ENCODE results near the gene SLC16A1.
A peak's percentile ranks its signal among the peaks of the same experiment; 100 is the strongest.
"Not testable (repeated sequence)": the region's sequence is repeated elsewhere in the genome, so short reads cannot be mapped to it uniquely, and the experiment has no call there.

Gene SLC16A1, protein sequence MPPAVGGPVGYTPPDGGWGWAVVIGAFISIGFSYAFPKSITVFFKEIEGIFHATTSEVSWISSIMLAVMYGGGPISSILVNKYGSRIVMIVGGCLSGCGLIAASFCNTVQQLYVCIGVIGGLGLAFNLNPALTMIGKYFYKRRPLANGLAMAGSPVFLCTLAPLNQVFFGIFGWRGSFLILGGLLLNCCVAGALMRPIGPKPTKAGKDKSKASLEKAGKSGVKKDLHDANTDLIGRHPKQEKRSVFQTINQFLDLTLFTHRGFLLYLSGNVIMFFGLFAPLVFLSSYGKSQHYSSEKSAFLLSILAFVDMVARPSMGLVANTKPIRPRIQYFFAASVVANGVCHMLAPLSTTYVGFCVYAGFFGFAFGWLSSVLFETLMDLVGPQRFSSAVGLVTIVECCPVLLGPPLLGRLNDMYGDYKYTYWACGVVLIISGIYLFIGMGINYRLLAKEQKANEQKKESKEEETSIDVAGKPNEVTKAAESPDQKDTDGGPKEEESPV

DNA sequence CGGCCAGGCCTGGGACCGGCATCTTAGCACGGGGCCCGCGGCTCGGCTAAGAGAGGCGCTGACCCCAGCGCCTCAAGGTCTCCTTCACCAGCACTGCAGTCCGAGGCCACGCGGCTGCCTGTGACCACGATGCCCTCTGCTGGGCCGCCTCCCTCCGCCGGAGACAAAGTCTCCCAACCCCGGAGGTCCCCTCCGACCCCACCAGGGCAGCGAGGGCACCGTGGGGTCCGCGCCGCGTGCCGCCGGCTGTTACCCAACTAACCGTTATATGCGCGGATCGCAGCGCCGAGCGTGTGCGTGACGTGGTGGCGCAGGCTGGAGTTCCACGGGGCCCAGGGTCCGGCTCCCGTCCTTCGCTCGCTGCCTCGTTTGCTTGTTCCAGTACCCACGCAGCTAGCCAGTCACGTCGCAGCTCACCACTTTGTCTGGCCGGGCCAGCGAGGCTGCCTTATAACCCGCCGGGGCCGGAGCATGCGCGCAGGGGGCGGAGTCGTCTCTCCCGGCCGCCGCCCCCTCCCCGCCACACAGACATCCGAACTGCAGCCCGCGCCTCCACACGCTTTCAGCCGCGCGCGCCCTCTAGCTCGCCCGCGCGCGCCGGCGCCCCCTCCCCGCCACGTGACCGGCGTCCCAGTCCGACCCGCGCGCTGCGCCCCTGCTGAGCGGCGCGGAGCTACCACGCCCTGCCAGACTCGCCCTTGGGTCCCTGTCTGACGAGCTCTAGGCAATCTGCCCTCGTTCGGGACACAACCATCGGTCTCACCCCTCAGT lies at the start of gene SLC16A1:
Gene SLC16A1 (minus strand): TSS at position 424 of the 771 bp plus-strand sequence. CDS start 26,888 bp downstream, outside the sequence.
- DNase-seq, result peak; percentile 37

GRCh38 chr1:113003751-113004690 lies 48.0 kb upstream of the SLC16A1 start:
- DNase-seq, result no peak

- no peak for DNase-seq
These were observed 46.3 kb upstream of the SLC16A1 start for GRCh38 chr1:113002297-113002696.

DNA sequence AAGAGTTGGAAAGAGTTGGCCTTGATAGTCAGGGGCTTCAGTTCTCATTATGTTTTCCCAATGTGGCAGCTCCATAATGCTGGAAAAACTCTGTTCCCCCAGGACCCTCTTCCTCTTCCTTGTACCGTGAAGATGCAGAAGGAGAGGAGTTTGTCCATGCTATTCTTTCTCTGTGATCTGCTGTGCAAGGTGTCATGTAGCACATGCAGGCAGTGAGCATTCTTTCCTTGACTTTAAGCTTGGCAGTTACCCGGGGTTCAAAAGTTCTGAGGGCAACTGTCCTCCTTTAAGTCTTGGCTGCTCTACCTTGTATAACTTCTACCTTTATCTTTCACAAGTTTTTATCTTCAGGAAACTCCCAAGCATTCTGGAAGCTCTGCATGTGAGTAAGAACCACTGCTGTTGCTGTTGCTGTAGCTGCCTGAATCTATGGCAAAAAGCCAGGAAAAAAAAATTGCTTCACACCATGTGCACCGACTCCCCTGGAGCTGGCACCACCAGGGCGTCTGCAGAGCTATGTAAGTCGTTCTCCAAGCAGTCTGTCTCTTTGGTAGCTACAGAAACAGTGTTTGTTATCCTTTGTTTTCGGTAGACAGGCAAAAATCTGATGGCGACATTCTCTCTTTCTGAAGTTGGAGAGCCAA lies 42.7 kb upstream of the SLC16A1 start:
- DNase-seq, result no peak

GRCh38 chr1:112997781-112998180 lies 41.8 kb upstream of the SLC16A1 start:
- no peak for DNase-seq

- no peak for DNase-seq
These were observed 39.9 kb upstream of the SLC16A1 start for GRCh38 chr1:112995890-112996289.

DNA sequence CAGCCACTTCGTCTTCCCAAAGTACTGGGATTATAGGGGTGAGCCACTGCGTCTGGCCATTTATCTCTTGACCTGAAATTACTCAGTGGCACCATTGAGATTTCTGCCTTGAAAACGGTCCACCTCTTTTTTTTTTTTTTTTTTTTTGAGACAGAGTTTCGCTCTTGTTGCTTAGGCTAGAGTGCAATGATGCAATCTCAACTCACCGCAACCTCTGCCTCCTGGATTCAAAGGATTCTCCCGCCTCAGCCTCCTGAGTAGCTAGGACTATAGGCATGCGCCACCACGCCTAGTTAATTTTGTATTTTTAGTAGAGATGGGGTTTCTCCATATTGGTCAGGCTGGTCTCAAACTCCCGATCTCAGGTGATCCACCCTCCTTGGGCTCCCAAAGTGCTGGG lies 39.0 kb upstream of the SLC16A1 start:
- DNase-seq, result not testable (repeated sequence)

DNA sequence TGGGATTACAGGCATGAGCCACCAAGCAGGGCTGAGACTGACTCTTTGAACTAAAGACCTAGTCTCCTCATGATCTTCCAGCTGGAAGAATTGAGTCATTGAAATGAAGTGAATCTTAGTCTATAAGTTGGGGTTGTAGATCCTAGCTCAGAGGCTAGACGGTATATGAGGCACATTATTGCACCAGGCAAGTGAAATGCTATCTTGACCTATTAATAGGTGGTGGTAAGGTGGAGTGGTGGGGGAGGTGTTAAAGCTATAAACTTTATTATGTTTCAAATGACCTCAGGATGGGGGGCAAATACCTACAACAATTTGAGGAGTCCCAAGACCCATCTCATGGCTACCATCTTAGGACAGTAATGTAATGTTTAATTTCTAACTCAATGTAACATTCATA lies 36.8 kb upstream of the SLC16A1 start:
- no peak for DNase-seq

GRCh38 chr1:112991402-112992120 lies 35.6 kb upstream of the SLC16A1 start:
- no peak for DNase-seq

DNA sequence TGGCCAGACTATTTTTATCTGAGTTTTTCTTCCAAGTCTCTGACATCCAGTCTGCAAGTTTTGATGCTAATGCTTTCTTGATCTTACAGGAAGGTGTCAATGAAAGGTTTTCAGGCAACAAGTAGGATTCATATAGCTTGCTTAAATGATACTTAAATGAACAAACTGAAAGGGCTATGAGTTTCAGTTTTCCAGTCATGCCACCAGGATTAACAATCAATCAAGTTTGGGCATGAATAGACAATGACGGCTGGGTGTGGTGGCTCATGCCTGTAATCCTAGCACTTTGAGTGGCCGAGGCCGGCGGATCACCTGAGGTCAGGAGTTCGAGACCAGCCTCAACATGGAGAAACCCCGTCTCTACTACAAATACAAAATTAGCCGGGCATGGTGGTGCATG lies 34.3 kb upstream of the SLC16A1 start:
- DNase-seq, result no peak

DNA sequence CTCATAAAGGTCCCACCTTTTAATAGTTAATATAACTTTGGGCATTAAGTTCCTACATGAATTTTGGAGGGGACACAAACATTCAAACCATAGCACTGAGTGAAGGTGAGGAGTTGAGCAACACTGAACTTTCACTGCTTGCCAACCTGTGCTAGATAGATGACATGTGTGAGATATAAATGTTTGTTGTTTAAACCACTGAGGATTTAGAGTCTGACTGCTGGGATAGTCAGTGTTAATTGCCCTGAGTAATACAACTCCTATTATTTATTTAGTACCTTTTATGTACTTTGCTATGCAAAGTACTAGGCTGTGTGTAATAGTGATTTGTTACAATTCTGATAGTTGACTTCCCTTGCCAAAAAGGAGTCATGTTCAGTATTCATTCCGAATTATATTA lies 32.4 kb upstream of the SLC16A1 start:
- DNase-seq, result no peak

GRCh38 chr1:112985123-112985522 lies 29.1 kb upstream of the SLC16A1 start:
- DNase-seq, result no peak

- no peak for DNase-seq
These were observed 27.6 kb upstream of the SLC16A1 start for GRCh38 chr1:112983537-112984131.

GRCh38 chr1:112982853-112983536 lies 27.0 kb upstream of the SLC16A1 start:
- DNase-seq, result no peak

DNA sequence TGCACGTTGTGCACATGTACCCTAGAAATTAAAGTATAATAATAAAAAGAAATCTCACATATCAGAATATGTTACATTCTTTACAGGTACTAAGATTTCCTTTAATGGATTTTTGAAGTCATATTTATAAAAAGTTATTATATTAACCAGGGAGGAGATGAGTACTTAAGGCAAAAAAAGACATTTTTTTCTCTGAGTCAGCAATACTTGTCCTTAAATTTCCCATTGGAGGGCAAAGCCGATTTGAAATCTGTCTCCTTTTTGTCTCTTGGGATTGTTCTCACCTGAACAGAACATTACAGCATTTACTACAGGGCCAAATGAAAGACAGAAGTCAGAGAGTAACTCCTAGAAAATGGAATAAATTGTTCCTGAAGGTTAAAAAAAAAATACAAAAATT lies 26.3 kb upstream of the SLC16A1 start:
- no peak for DNase-seq

- DNase-seq, result not testable (repeated sequence)
These were observed 25.8 kb upstream of the SLC16A1 start for GRCh38 chr1:112981834-112982233.

GRCh38 chr1:112981426-112981825 lies 25.4 kb upstream of the SLC16A1 start:
- no peak for DNase-seq

- no peak for DNase-seq
These were observed 19.3 kb upstream of the SLC16A1 start for GRCh38 chr1:112975336-112975735.

DNA sequence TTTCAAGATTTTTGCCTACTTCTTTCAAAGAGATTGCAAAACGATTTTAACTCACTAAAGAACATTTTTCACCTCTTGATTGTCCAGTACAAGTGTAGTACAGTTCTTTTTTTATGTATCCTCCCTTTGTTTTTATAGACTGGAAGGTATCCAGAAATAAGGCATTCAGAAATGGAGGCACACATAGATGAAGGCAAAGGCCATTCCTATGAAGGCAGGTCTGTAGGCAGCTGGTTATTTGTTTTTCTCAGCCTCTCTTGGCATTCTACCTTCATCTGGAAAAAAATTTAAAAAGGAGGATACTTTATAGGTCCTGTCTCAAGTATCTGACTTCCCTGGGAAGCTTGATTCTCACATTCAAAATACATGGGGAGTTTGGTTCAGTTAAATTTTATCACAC lies 18.6 kb upstream of the SLC16A1 start:
- no peak for DNase-seq

GRCh38 chr1:112973788-112974187 lies 17.8 kb upstream of the SLC16A1 start:
- DNase-seq, result no peak

DNA sequence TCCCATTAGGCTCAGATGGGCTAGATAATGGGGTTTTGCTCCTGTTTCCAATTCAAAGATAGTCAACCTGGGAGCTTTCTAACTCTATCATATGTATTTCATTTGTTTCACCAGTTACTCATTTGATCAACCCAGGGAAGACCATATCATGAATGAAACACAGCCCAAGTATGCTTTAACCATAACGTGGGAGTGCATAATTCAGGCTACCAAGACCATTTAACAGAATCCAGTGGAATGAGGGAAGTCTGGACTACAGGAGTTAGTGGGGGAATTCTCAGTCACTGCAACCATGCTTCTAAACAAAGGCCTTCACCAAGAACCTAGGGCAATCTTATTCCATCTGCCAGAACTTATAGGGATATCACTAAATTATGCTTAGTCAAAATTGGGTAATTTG lies 15.0 kb upstream of the SLC16A1 start:
- no peak for DNase-seq
